ENCODE data around the gene LDLR.

GRCh38 chr19:11059511-11060358 lies 29.5 kb upstream of the LDLR start:
- no peak for TF ChIP-seq CTCF (IDR thresholded peaks at IDR 0.05; ENCODE audit: low read depth, low read length)
- no peak for TF ChIP-seq POLR2A (IDR thresholded peaks at IDR 0.05; ENCODE audit: extremely low read depth, insufficient read length)
- TF ChIP-seq MYC (IDR thresholded peaks at IDR 0.05; ENCODE audit: low read depth, low read length), result no peak

All from NB4 (cell line).